ENCODE data around the gene ABI3BP.

ABI3BP gene

GRCh38 chr3:100992231-100993012, 799 bp downstream of the ABI3BP start:
- Histone ChIP-seq H3K9ac (ENCODE audit: low read depth, low read length, poor library complexity, severe bottlenecking) (no peak overlapping the region), H3K4me1 (ENCODE audit: insufficient read depth, low read length, poor library complexity, severe bottlenecking) (no peaks in the 10 kb centered on the region), H3K4me2 (ENCODE audit: low read depth, low read length, poor library complexity, severe bottlenecking) (no peak overlapping the region), H3F3A (ENCODE audit: low read depth) (no peaks in the 10 kb centered on the region), H3K27me3 (ENCODE audit: insufficient read depth, low read length, poor library complexity, severe bottlenecking) (no peaks in the 10 kb centered on the region), H3K4me3 (ENCODE audit: low read length, poor library complexity, severe bottlenecking) (no peak overlapping the region), H3K79me2 (ENCODE audit: insufficient read depth, low read length) (no peaks in the 10 kb centered on the region), H3K36me3 (ENCODE audit: insufficient read depth, low read length) (no peaks in the 10 kb centered on the region), H3K9me3 (ENCODE audit: insufficient read depth, low read depth, low read length) (no peaks in the 10 kb centered on the region), H4K20me1 (ENCODE audit: insufficient read depth, low read length, poor library complexity, severe bottlenecking) (no peaks in the 10 kb centered on the region), H3K9me2 (replicated peaks; ENCODE audit: low read depth, low read length) (no peaks in the 10 kb centered on the region), H2AFZ (ENCODE audit: low read length) (no peak overlapping the region)
- TF ChIP-seq CTCF (conservative IDR thresholded peaks at IDR 0.05; ENCODE audit: low read length) (no peak), EZH2phosphoT487 (IDR thresholded peaks at IDR 0.05; ENCODE audit: borderline replicate concordance) (no peak)

GRCh38 chr3:100988080-100988479, 5.1 kb downstream of the ABI3BP start:
- Histone ChIP-seq H3K9ac (ENCODE audit: low read depth, low read length, poor library complexity, severe bottlenecking) (no peak overlapping the region), H3F3A (ENCODE audit: low read depth) (no peaks in the 10 kb centered on the region), H3K27me3 (ENCODE audit: insufficient read depth, low read length, poor library complexity, severe bottlenecking) (no peaks in the 10 kb centered on the region), H3K36me3 (ENCODE audit: insufficient read depth, low read length) (no peaks in the 10 kb centered on the region), H3K9me3 (ENCODE audit: insufficient read depth, low read depth, low read length) (no peaks in the 10 kb centered on the region), H3K9me2 (replicated peaks; ENCODE audit: low read depth, low read length) (no peaks in the 10 kb centered on the region), H3K4me2 (ENCODE audit: low read depth, low read length, poor library complexity, severe bottlenecking) (no peak overlapping the region), H3K79me2 (ENCODE audit: insufficient read depth, low read length) (no peaks in the 10 kb centered on the region), H3K4me3 (ENCODE audit: low read length, poor library complexity, severe bottlenecking) (no peak overlapping the region), H4K20me1 (ENCODE audit: insufficient read depth, low read length, poor library complexity, severe bottlenecking) (no peaks in the 10 kb centered on the region), H3K4me1 (ENCODE audit: insufficient read depth, low read length, poor library complexity, severe bottlenecking) (no peaks in the 10 kb centered on the region), H2AFZ (ENCODE audit: low read length) (no peak overlapping the region)
- TF ChIP-seq CTCF (conservative IDR thresholded peaks at IDR 0.05; ENCODE audit: low read length): no peak
- TF ChIP-seq EZH2phosphoT487 (IDR thresholded peaks at IDR 0.05; ENCODE audit: borderline replicate concordance): no peak

GRCh38 chr3:100984308-100984707, 8.9 kb downstream of the ABI3BP start:
- H3K27me3 ChIP-seq (ENCODE audit: insufficient read depth, low read length, poor library complexity, severe bottlenecking): no peaks in the 10 kb centered on the region
- no peaks in the 10 kb centered on the region for H4K20me1 ChIP-seq (ENCODE audit: insufficient read depth, low read length, poor library complexity, severe bottlenecking)
- H2AFZ ChIP-seq (ENCODE audit: low read length): no peak overlapping the region
- TF ChIP-seq EZH2phosphoT487 (IDR thresholded peaks at IDR 0.05; ENCODE audit: borderline replicate concordance) (no peak), CTCF (conservative IDR thresholded peaks at IDR 0.05; ENCODE audit: low read length) (no peak)
- no peaks in the 10 kb centered on the region for H3F3A ChIP-seq (ENCODE audit: low read depth)
- no peaks in the 10 kb centered on the region for H3K79me2 ChIP-seq (ENCODE audit: insufficient read depth, low read length)
- no peak overlapping the region for H3K4me2 ChIP-seq (ENCODE audit: low read depth, low read length, poor library complexity, severe bottlenecking)
- H3K9me2 ChIP-seq (replicated peaks; ENCODE audit: low read depth, low read length): no peaks in the 10 kb centered on the region
- no peaks in the 10 kb centered on the region for H3K36me3 ChIP-seq (ENCODE audit: insufficient read depth, low read length)
- H3K9me3 ChIP-seq (ENCODE audit: insufficient read depth, low read depth, low read length): no peaks in the 10 kb centered on the region
- H3K4me3 ChIP-seq (ENCODE audit: low read length, poor library complexity, severe bottlenecking): no peak overlapping the region
- no peak overlapping the region for H3K9ac ChIP-seq (ENCODE audit: low read depth, low read length, poor library complexity, severe bottlenecking)
- no peaks in the 10 kb centered on the region for H3K4me1 ChIP-seq (ENCODE audit: insufficient read depth, low read length, poor library complexity, severe bottlenecking)

All from Loucy (cell line).